ENCODE measurements around the gene TSG101. TPM values are rescaled to one million over a fixed set of nuclear protein-coding genes. Genes with fewer than 3 reads are reported as not detected.

The TSG101 gene
- total and polyA plus RNA-seq, 8 donors: 50.5 to 134 (median 106) TPM

DNA sequence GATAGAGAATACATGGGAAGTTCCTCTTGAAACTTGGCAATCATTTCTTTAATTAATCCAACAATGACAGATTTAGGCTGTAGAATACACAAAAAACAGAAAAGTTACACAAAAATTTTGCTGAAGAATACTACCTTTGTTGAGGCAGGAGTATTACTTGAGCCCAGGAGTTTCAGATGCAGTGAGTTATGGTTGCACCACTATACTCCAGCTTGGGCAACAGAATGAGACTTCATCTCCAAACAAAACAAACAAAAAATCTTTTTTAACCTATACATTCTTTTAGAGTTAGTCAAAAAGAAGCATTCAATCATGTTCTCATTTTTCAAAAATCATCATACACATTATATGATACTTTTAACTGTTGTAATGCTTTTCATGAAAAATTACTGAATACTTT lies 39.7 kb upstream of the TSG101 start:
- H3K9me3 ChIP-seq: no peaks in the 10 kb centered on the region
- H3K4me3 ChIP-seq: no peak overlapping the region
- DNase-seq (no peak), ATAC-seq (no peak)
- H3K4me1 ChIP-seq: no peaks in the 10 kb centered on the region
- H3K27ac ChIP-seq: no peak overlapping the region
- TF ChIP-seq, protein P1, sequence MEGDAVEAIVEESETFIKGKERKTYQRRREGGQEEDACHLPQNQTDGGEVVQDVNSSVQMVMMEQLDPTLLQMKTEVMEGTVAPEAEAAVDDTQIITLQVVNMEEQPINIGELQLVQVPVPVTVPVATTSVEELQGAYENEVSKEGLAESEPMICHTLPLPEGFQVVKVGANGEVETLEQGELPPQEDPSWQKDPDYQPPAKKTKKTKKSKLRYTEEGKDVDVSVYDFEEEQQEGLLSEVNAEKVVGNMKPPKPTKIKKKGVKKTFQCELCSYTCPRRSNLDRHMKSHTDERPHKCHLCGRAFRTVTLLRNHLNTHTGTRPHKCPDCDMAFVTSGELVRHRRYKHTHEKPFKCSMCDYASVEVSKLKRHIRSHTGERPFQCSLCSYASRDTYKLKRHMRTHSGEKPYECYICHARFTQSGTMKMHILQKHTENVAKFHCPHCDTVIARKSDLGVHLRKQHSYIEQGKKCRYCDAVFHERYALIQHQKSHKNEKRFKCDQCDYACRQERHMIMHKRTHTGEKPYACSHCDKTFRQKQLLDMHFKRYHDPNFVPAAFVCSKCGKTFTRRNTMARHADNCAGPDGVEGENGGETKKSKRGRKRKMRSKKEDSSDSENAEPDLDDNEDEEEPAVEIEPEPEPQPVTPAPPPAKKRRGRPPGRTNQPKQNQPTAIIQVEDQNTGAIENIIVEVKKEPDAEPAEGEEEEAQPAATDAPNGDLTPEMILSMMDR (IDR thresholded peaks at IDR 0.05): no peak
- H3K36me3 ChIP-seq: peaks cover 0 to 77% of the 10 kb centered on the region in 2 donors
- intact Hi-C loops (cut with DNase I): no loop called here
- H3K27me3 ChIP-seq: no peaks in the 10 kb centered on the region

DNA sequence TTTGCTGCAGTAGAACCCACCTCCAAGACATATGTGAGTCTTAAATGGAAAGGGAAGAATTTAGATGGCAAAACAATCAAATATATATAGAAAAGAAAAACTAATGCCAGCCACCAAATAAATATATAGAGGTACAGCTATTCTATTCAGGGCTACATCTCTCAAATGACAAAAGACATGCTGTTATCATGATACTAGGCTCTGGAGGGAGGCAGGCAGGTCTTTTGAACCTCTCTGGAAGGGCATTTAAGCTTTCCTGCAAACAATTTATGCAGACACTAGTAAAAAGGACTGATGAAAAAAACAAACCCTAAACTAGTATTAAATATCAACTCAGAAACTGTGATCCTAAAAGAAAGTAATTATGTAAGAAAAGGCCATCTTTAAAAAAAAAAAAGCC lies 37.4 kb upstream of the TSG101 start:
- DNase-seq: no peak
- Histone ChIP-seq H3K4me3 (no peak overlapping the region), H3K4me1 (no peaks in the 10 kb centered on the region), H3K27ac (no peak overlapping the region), H3K9me3 (no peaks in the 10 kb centered on the region), H3K36me3 (peaks cover 0 to 74% of the 10 kb centered on the region in 2 donors), H3K27me3 (no peaks in the 10 kb centered on the region)
- no peak for ATAC-seq
- intact Hi-C loops (cut with DNase I): no loop called here
- TF ChIP-seq, protein P1 (IDR thresholded peaks at IDR 0.05): no peak

DNA sequence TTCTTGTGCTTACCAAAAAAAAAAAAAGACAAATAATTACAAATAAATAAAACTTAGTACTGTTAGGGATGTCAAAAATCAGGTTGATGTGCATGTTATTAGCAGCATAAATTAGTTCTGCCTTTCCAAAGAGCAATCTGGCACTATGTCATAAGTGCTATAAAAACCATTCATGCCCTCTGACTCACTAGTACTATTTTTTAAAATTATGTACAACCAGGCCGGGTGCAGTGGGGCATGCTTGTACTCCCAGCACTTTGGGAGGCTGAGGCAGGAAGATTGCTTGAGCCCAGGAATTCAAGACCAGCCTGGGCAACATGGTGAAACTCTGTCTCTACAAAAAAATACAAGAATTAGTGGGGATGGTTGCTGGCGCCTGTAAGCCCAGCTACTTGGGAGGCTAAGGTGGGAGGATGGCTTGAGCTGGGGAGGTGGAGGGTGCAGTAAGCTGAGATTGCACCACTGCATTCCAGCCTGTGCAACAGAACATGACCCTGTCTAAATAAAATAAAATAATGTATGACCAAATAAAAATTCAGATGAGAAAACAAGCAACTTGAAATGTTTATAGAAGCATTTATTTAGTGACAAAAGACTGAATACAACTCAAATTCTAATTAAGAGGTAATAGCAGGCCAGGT lies 36.5 kb upstream of the TSG101 start:
- DNase-seq: no peak
- no peak overlapping the region for H3K27ac ChIP-seq
- intact Hi-C loops (cut with DNase I): no loop called here
- no peaks in the 10 kb centered on the region for H3K4me1 ChIP-seq
- H3K4me3 ChIP-seq: no peak overlapping the region
- H3K36me3 ChIP-seq: peaks cover 0 to 79% of the 10 kb centered on the region in 2 donors
- no peaks in the 10 kb centered on the region for H3K9me3 ChIP-seq
- TF ChIP-seq, protein P1 (IDR thresholded peaks at IDR 0.05): no peak
- no peaks in the 10 kb centered on the region for H3K27me3 ChIP-seq
- no peak for ATAC-seq

DNA sequence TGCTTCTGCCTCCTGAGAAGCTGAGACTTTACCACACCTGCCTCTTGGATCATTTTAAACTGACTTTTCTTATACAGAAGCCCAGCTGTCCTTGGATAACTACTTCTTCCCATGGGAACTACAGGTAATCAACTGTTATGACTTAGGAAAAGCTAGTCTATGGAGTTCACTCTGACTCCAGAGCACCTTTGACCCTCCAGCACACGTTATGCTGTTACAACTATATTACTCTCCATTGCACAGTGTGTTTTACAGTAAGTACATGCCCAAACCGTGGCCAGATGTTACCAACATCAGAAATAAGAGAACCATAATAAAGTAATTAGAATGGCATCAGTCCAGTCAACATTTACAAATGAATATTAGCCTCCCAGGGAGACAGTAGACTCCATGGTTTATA lies 21.3 kb upstream of the TSG101 start:
- intact Hi-C loops (cut with DNase I): no loop called here
- no peak overlapping the region for H3K4me3 ChIP-seq
- TF ChIP-seq, protein P1 (IDR thresholded peaks at IDR 0.05): no peak
- H3K27me3 ChIP-seq: no peaks in the 10 kb centered on the region
- no peak for ATAC-seq
- DNase-seq: no peak
- H3K27ac ChIP-seq: no peak overlapping the region
- H3K4me1 ChIP-seq: no peaks in the 10 kb centered on the region
- peaks cover 0 to 89% of the 10 kb centered on the region in 2 donors for H3K36me3 ChIP-seq
- no peaks in the 10 kb centered on the region for H3K9me3 ChIP-seq

DNA sequence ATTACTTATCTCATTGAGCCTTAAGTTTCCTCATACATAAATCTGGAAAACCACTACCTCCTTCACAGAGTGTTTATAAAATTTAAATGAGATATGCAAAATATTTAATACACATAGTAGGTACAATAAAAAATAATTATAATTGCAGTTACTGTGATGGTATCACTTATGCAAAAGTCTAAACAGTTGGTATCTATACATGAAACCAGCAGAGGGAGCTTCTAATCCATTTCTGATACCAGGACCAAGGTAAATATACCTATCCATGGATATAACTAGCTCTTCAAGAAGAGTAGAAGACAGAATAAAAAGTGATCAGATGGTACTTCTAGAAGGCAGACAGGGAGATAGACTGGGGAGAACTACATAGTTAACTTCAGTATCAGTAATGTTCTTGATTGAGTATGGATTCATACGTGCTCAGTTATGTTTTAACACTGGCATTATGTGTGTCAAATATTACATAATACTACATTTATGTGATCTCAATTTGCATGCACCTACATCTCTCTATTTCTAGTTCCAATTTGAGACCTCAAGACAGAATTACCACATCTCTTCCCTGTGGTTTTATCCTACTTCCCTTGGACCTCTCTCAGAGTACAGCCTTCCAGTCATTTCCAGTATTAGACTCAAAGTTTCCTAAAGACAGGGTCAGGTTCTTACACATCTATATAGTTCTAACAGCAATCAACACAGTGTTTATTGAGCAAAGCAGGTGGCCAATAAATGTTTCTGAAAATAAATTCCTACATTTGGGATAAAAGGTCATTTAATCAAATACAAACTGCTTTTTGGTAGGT lies 13.7 kb upstream of the TSG101 start:
- intact Hi-C loops (cut with DNase I): no loop called here
- TF ChIP-seq, protein P1 (IDR thresholded peaks at IDR 0.05): peak in 1 of 2 donors; percentile 30
- peak; percentile 25 for ATAC-seq

More for the DNA sequence above, 13.7 kb upstream of the TSG101 start:
- Histone ChIP-seq H3K27me3 (no peaks in the 10 kb centered on the region), H3K36me3 (peaks cover 0 to 53% of the 10 kb centered on the region in 2 donors), H3K4me3 (no peak overlapping the region), H3K4me1 (no peaks in the 10 kb centered on the region), H3K27ac (no peak overlapping the region), H3K9me3 (no peaks in the 10 kb centered on the region)
- DNase-seq: peak in 1 of 4 donors; percentile 3

Measured in left lung (tissue), 10 donors.